Neural cell (in vitro differentiated cells): ENCODE data around the gene RPL13A. TPM values are rescaled to one million over a fixed set of nuclear protein-coding genes. Genes with fewer than 3 reads are reported as not detected.

ENCODE experiments used
- H2AFZ ChIP-seq: fragments of 200-600, 300-800 bp; sonication (generic), shearing (Covaris generic); 2 replicates; pipeline ENCODE4 v1.6.0; 2014; ENCODE audit warnings: low read depth, mild to moderate bottlenecking, antibody characterized with exemption, low read length, moderate library complexity
- H3F3A ChIP-seq: fragments of 200-600 bp; shearing (Covaris generic); 2 replicates; pipeline ENCODE4 v1.6.1; 2016; ENCODE audit warnings: mild to moderate bottlenecking, moderate library complexity, mixed read lengths, antibody characterized with exemption, low read length; ENCODE audit not compliant: insufficient read depth, poor library complexity, severe bottlenecking
- H3K27ac ChIP-seq: fragments of 200-600, 300-800 bp; sonication (generic), shearing (Covaris generic); 2 replicates; pipeline ENCODE4 v1.5.1; 2014; ENCODE audit warnings: mild to moderate bottlenecking, low read length, moderate library complexity
- H3K27me3 ChIP-seq: fragments of 300-800, 200-600 bp; sonication (generic), shearing (Covaris generic); 2 replicates; pipeline ENCODE4 v1.6.0; 2014; ENCODE audit warnings: mild to moderate bottlenecking, low read depth, low read length, moderate library complexity; ENCODE audit not compliant: insufficient read depth
- H3K36me3 ChIP-seq: fragments of 300-800, 200-600 bp; sonication (generic), shearing (Covaris generic); 2 replicates; pipeline ENCODE4 v1.5.1; 2014; ENCODE audit warnings: mild to moderate bottlenecking, antibody characterized with exemption, low read length, moderate library complexity; ENCODE audit not compliant: insufficient read depth
- H3K4me2 ChIP-seq: fragments of 300-800, 200-600 bp; sonication (generic), shearing (Covaris generic); 2 replicates; pipeline ENCODE4 v1.6.0; 2014; ENCODE audit warnings: mild to moderate bottlenecking, low read length
- H3K4me3 ChIP-seq: fragments of 300-800, 200-600 bp; sonication (generic), shearing (Covaris generic); 2 replicates; pipeline ENCODE4 v1.5.1; 2014; ENCODE audit warnings: mild to moderate bottlenecking, low read length, moderate library complexity
- H3K79me2 ChIP-seq: fragments of 200-600 bp; shearing (Covaris generic); replicated peaks from 2 replicates; pipeline ENCODE4 v1.6.0; 2014; ENCODE audit warnings: mild to moderate bottlenecking, low read length, moderate library complexity; ENCODE audit not compliant: insufficient read depth
- H3K9ac ChIP-seq: fragments of 300-800, 200-600 bp; sonication (generic), shearing (Covaris generic); 2 replicates; pipeline ENCODE4 v1.6.1; 2016; ENCODE audit warnings: mild to moderate bottlenecking, low read length, mixed read lengths
- H3K9me2 ChIP-seq: fragments of 200-600 bp; shearing (Covaris generic); 2 replicates; pipeline ENCODE4 v1.6.1; 2016; ENCODE audit warnings: mild to moderate bottlenecking, low read length, mixed read lengths; ENCODE audit not compliant: insufficient read depth
- H3K9me3 ChIP-seq: fragments of 200-600, 300-800 bp; sonication (generic), shearing (Covaris generic); 2 replicates; pipeline ENCODE4 v1.6.1; 2016; ENCODE audit warnings: mild to moderate bottlenecking, mixed run types, low read length, moderate library complexity, mixed read lengths
- H4K20me1 ChIP-seq: fragments of 200-600 bp; shearing (Covaris generic); 2 replicates; pipeline ENCODE4 v1.6.1; 2016; ENCODE audit warnings: mild to moderate bottlenecking, mixed run types; ENCODE audit not compliant: insufficient read depth
- EP300 ChIP-seq: fragments of 450-650 bp; conservative IDR thresholded peaks from 2 replicates; pipeline ENCODE4 v1.6.1; 2014; ENCODE audit warnings: antibody characterized with exemption, mild to moderate bottlenecking, moderate library complexity; ENCODE audit not compliant: poor library complexity, severe bottlenecking
- EZH2 ChIP-seq: fragments of 200-600, 300-800 bp; shearing (Covaris generic), sonication (generic); IDR thresholded peaks from 2 replicates; pipeline ENCODE4 v1.6.1; 2014; ENCODE audit warnings: antibody characterized with exemption, low read length, borderline replicate concordance, mild to moderate bottlenecking; ENCODE audit not compliant: insufficient read depth, poor library complexity, severe bottlenecking
- MXI1 ChIP-seq: fragments of 450-650 bp; conservative IDR thresholded peaks from 2 replicates; pipeline ENCODE4 v1.6.1; 2014; ENCODE audit warnings: antibody characterized with exemption, mild to moderate bottlenecking; ENCODE audit not compliant: poor library complexity, severe bottlenecking
- POLR2AphosphoS5 ChIP-seq: IDR thresholded peaks from 2 replicates; pipeline ENCODE4 v1.6.1; 2012
- RAD21 ChIP-seq: fragments of 450-650 bp; conservative IDR thresholded peaks from 2 replicates; pipeline ENCODE4 v1.6.1; 2014; ENCODE audit warnings: antibody characterized with exemption, mild to moderate bottlenecking, moderate library complexity
- SMC3 ChIP-seq: fragments of 450-650 bp; conservative IDR thresholded peaks from 2 replicates; pipeline ENCODE4 v1.6.1; 2014; ENCODE audit warnings: antibody characterized with exemption, mild to moderate bottlenecking, moderate library complexity; ENCODE audit not compliant: poor library complexity
- TAF1 ChIP-seq: IDR thresholded peaks from 2 replicates; pipeline ENCODE4 v1.6.1; 2012; ENCODE audit warnings: low read depth
- polyA plus RNA-seq: library from polyadenylated mRNA; depleted of rRNA; stranded (reverse); fragments of >200 nt; gene quantifications from 2 replicates; pipeline ENCODE4 v1.2.3, GENCODE V29; 2014
- TF ChIP-seq, protein P1 (sequence below): IDR thresholded peaks from 2 replicates; pipeline ENCODE4 v1.6.1; 2012; ENCODE audit warnings: borderline replicate concordance
- TF ChIP-seq, protein P2 (sequence below): fragments of 450-650 bp; IDR thresholded peaks from 2 replicates; pipeline ENCODE4 v1.5.1; 2014; ENCODE audit warnings: antibody characterized with exemption, mild to moderate bottlenecking, moderate library complexity; ENCODE audit not compliant: poor library complexity, severe bottlenecking

The RPL13A gene
- polyA plus RNA-seq, 1 donor from 2014 or later: 2,313 TPM

DNA sequence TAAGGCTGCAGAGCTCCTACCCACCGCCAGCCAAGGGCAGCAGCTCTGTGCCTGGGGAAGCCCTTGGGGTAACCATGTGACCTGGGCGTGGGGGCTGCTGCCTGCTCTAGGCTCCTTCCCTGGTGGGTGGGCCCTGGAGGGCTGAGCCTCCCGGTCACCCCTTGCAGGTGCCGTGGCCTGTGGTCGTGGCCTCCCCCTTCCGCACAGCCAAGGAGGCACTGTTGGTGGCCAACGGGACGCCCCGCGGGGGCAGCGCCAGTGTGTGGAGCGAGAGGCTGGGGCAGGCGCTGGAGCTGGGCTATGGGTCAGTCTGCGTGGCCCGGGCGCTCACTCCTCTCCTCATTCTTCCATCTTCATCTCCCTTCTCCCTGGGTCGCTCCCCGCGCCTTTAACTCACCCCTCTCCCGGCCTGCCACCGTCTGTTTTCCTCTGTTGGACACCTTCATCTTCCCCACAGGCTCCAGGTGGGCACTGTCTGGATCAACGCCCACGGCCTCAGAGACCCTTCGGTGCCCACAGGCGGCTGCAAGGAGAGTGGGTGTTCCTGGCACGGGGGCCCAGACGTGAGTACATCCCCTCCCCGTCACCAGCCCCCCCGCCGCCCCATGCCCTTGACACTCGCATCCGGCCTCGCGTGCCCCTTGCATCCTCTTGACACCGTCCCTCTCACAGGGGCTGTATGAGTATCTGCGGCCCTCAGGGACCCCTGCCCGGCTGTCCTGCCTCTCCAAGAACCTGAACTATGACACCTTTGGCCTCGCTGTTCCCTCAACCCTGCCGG lies 23.3 kb upstream of the RPL13A start:
- Histone ChIP-seq H3K9ac (no peak overlapping the region), H3K27ac (no peak overlapping the region), H3K79me2 (no peaks in the 10 kb centered on the region), H2AFZ (no peak overlapping the region), H3F3A (no peaks in the 10 kb centered on the region), H3K4me2 (no peak overlapping the region), H3K9me3 (no peaks in the 10 kb centered on the region), H3K9me2 (no peaks in the 10 kb centered on the region), H3K4me3 (no peak overlapping the region), H3K27me3 (no peaks in the 10 kb centered on the region), H4K20me1 (no peaks in the 10 kb centered on the region), H3K36me3 (no peaks in the 10 kb centered on the region)
- TF ChIP-seq, protein P1, sequence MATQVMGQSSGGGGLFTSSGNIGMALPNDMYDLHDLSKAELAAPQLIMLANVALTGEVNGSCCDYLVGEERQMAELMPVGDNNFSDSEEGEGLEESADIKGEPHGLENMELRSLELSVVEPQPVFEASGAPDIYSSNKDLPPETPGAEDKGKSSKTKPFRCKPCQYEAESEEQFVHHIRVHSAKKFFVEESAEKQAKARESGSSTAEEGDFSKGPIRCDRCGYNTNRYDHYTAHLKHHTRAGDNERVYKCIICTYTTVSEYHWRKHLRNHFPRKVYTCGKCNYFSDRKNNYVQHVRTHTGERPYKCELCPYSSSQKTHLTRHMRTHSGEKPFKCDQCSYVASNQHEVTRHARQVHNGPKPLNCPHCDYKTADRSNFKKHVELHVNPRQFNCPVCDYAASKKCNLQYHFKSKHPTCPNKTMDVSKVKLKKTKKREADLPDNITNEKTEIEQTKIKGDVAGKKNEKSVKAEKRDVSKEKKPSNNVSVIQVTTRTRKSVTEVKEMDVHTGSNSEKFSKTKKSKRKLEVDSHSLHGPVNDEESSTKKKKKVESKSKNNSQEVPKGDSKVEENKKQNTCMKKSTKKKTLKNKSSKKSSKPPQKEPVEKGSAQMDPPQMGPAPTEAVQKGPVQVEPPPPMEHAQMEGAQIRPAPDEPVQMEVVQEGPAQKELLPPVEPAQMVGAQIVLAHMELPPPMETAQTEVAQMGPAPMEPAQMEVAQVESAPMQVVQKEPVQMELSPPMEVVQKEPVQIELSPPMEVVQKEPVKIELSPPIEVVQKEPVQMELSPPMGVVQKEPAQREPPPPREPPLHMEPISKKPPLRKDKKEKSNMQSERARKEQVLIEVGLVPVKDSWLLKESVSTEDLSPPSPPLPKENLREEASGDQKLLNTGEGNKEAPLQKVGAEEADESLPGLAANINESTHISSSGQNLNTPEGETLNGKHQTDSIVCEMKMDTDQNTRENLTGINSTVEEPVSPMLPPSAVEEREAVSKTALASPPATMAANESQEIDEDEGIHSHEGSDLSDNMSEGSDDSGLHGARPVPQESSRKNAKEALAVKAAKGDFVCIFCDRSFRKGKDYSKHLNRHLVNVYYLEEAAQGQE: no peak
- no peak for TF ChIP-seq EZH2
- no peak for TF ChIP-seq MXI1
- TF ChIP-seq EP300: no peak
- no peak for TF ChIP-seq POLR2AphosphoS5
- TF ChIP-seq TAF1: no peak
- TF ChIP-seq, protein P2, sequence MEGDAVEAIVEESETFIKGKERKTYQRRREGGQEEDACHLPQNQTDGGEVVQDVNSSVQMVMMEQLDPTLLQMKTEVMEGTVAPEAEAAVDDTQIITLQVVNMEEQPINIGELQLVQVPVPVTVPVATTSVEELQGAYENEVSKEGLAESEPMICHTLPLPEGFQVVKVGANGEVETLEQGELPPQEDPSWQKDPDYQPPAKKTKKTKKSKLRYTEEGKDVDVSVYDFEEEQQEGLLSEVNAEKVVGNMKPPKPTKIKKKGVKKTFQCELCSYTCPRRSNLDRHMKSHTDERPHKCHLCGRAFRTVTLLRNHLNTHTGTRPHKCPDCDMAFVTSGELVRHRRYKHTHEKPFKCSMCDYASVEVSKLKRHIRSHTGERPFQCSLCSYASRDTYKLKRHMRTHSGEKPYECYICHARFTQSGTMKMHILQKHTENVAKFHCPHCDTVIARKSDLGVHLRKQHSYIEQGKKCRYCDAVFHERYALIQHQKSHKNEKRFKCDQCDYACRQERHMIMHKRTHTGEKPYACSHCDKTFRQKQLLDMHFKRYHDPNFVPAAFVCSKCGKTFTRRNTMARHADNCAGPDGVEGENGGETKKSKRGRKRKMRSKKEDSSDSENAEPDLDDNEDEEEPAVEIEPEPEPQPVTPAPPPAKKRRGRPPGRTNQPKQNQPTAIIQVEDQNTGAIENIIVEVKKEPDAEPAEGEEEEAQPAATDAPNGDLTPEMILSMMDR: no peak
- no peak for TF ChIP-seq SMC3
- no peak for TF ChIP-seq RAD21

DNA sequence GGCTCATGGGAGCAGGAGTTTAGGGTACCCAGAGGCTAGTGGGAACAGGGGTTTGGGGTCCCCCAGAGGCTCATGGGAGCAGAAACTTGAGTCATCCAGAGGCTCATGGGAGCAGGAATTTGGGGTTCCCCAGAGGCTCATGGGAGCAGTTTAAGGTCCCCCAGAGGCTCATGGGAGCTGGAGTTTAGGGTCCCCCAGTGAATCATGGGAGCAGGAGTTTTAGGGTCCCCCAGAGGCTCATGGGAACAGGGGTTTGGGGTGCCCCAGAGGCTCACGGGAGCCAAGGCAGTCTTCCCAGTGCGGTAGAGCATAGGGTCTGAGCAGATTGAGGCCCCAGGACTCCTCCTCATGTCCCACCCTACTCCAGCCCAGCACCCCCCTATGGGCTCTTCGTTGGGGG lies 22.0 kb upstream of the RPL13A start:
- Histone ChIP-seq H3K4me3 (no peak overlapping the region), H4K20me1 (no peaks in the 10 kb centered on the region), H3K79me2 (no peaks in the 10 kb centered on the region), H3F3A (no peaks in the 10 kb centered on the region), H2AFZ (no peak overlapping the region), H3K9ac (no peak overlapping the region), H3K9me3 (no peaks in the 10 kb centered on the region), H3K27ac (no peak overlapping the region), H3K9me2 (no peaks in the 10 kb centered on the region), H3K36me3 (no peaks in the 10 kb centered on the region), H3K27me3 (no peaks in the 10 kb centered on the region), H3K4me2 (no peak overlapping the region)
- TF ChIP-seq EZH2 (no peak), RAD21 (no peak), TAF1 (no peak)
